Liver (tissue), 9 donors: Measurements from ENCODE around the gene PIGM. TPM values are rescaled to one million over a fixed set of nuclear protein-coding genes. Genes with fewer than 3 reads are reported as not detected.

Experiments
- DNase-seq: peaks from one replicate; pipeline ENCODE4 v3.0.0-alpha.2; 2017; ENCODE audit warnings: low spot score
- H3K27ac ChIP-seq, 2 donors: one replicate each; pipeline ENCODE4 v1.7.0; 2013; ENCODE audit warnings: inconsistent platforms in 2 of 2, low read length in 2 of 2, control low read depth in 1 of 2, low read depth in 1 of 2, mild to moderate bottlenecking in 1 of 2
- H3K27me3 ChIP-seq, 4 donors: one replicate each; pipeline versions ENCODE4 v1.6.1 to v1.7.0; 2013; ENCODE audit warnings: low read length in 3 of 4, inconsistent platforms in 1 of 4, mild to moderate bottlenecking in 1 of 4, moderate library complexity in 1 of 4; ENCODE audit not compliant: control insufficient read depth in 4 of 4, insufficient read depth in 4 of 4
- H3K36me3 ChIP-seq, 4 donors: one replicate each; pipeline versions ENCODE4 v1.6.1 to v1.7.0; 2013; ENCODE audit warnings: low read length in 3 of 4, mild to moderate bottlenecking in 3 of 4, low read depth in 1 of 4, moderate library complexity in 1 of 4; ENCODE audit not compliant: control insufficient read depth in 4 of 4, insufficient read depth in 3 of 4
- H3K4me1 ChIP-seq, 4 donors: one replicate each; pipeline versions ENCODE4 v1.6.1 to v1.7.0; 2013; ENCODE audit warnings: low read length in 3 of 4, mild to moderate bottlenecking in 3 of 4, moderate library complexity in 1 of 4; ENCODE audit not compliant: control insufficient read depth in 4 of 4, insufficient read depth in 4 of 4
- H3K4me3 ChIP-seq, 3 donors: one replicate each; pipeline versions ENCODE4 v1.6.1 to v1.7.0; 2013; ENCODE audit warnings: low read length in 3 of 3, control low read depth in 1 of 3, low read depth in 1 of 3, mild to moderate bottlenecking in 1 of 3
- H3K9ac ChIP-seq, 2 donors: one replicate each; pipeline ENCODE4 v1.7.0; 2013; ENCODE audit warnings: low read length in 2 of 2, mild to moderate bottlenecking in 2 of 2, moderate library complexity in 2 of 2, control low read depth in 1 of 2, low read depth in 1 of 2
- H3K9me3 ChIP-seq, 4 donors: one replicate each; pipeline versions ENCODE4 v1.6.1 to v1.7.0; 2013; ENCODE audit warnings: low read length in 3 of 4; ENCODE audit not compliant: control insufficient read depth in 4 of 4
- EGR1 ChIP-seq, 2 donors: IDR thresholded peaks; 2 replicates each; pipeline ENCODE4 v1.6.1; 2016 to 2018; ENCODE audit warnings: antibody characterized with exemption in 2 of 2, low read depth in 2 of 2
- FOXA1 ChIP-seq: IDR thresholded peaks from 2 replicates; pipeline ENCODE4 v1.6.1; 2016; ENCODE audit warnings: antibody characterized with exemption
- FOXA2 ChIP-seq: IDR thresholded peaks from 2 replicates; pipeline ENCODE4 v1.6.1; 2016; ENCODE audit warnings: antibody characterized with exemption
- GABPA ChIP-seq, 2 donors: IDR thresholded peaks in 1 of 2; conservative IDR thresholded peaks in 1 of 2; 2 replicates each; pipeline ENCODE4 v1.6.1; 2016; ENCODE audit warnings: antibody characterized with exemption in 2 of 2, mild to moderate bottlenecking in 1 of 2, moderate library complexity in 1 of 2
- HNF4A ChIP-seq, 2 donors: conservative IDR thresholded peaks; 2 replicates each; pipeline ENCODE4 v1.6.1; 2016; ENCODE audit warnings: antibody characterized with exemption in 2 of 2, mild to moderate bottlenecking in 2 of 2
- HNF4G ChIP-seq: IDR thresholded peaks from 2 replicates; pipeline ENCODE4 v1.6.1; 2016; ENCODE audit warnings: antibody characterized with exemption
- JUND ChIP-seq, 2 donors: IDR thresholded peaks; 2 replicates each; pipeline ENCODE4 v1.6.1; 2016; ENCODE audit warnings: antibody characterized with exemption in 2 of 2
- RAD21 ChIP-seq, 2 donors: IDR thresholded peaks; 2 replicates each; pipeline ENCODE4 v1.6.1; 2016; ENCODE audit warnings: antibody characterized with exemption in 2 of 2, mild to moderate bottlenecking in 2 of 2
- RXRA ChIP-seq, 2 donors: IDR thresholded peaks; 2 replicates each; pipeline ENCODE4 v1.6.1; 2017 to 2018; ENCODE audit warnings: antibody characterized with exemption in 2 of 2, mild to moderate bottlenecking in 1 of 2
- SP1 ChIP-seq: IDR thresholded peaks from 2 replicates; pipeline ENCODE4 v1.6.1; 2018; ENCODE audit warnings: antibody characterized with exemption, mild to moderate bottlenecking
- TAF1 ChIP-seq: conservative IDR thresholded peaks from 2 replicates; pipeline ENCODE4 v1.6.1; 2016; ENCODE audit warnings: antibody characterized with exemption, mild to moderate bottlenecking
- YY1 ChIP-seq: IDR thresholded peaks from 2 replicates; pipeline ENCODE4 v1.6.1; 2016; ENCODE audit warnings: antibody characterized with exemption, mild to moderate bottlenecking
- WGBS: extraction: QIAGEN DNeasy Blood & Tissue Kit; methylation state at CpG from one replicate; pipeline ENCODE4 v1.1.7; 2013; 5-methylcytosine and 5-hydroxymethylcytosine counted together
- polyA plus RNA-seq, 2 donors: library from polyadenylated mRNA; stranded (reverse) in 1 of 2; unstranded in 1 of 2; fragments of 200-250 nt in 1 of 2; fragments of >200 nt in 1 of 2; fragmentation: Nextera tagmentation in 1 of 2; extraction: Ambion mirVana in 1 of 2; gene quantifications; one replicate each; pipeline versions ENCODE4 v1.2.1 to v1.2.3, GENCODE V29; 2013 to 2015
- total RNA-seq, 2 donors: library from RNA; depleted of rRNA; stranded (reverse); fragments of >200 nt; gene quantifications; one replicate each; pipeline ENCODE4 v1.2.3, GENCODE V29; 2014
- TF ChIP-seq, protein P1 (sequence below): IDR thresholded peaks from 2 replicates; pipeline ENCODE4 v1.6.1; 2016; ENCODE audit warnings: antibody characterized with exemption
- TF ChIP-seq, protein P2 (sequence below): IDR thresholded peaks from 2 replicates; pipeline ENCODE4 v1.6.1; 2016; ENCODE audit warnings: antibody characterized with exemption
- TF ChIP-seq, protein P3 (sequence below): IDR thresholded peaks from 2 replicates; pipeline ENCODE4 v1.6.1; 2016; ENCODE audit warnings: antibody characterized with exemption
- TF ChIP-seq, protein P4 (sequence below): IDR thresholded peaks from 2 replicates; pipeline ENCODE4 v1.6.1; 2016; ENCODE audit warnings: antibody characterized with exemption, mild to moderate bottlenecking
- TF ChIP-seq, protein P5 (sequence below): fragments of 150-350 bp; IDR thresholded peaks from 2 replicates; pipeline ENCODE4 v1.5.1; 2017; ENCODE audit warnings: improper control_type of control experiment, low read depth, low read length; ENCODE audit not compliant: missing input control
- donor health status: healthy.
- donor health status: healthy.
- donor health status: healthy.
- donor health status: healthy.
- donor health status: healthy.

PIGM gene
- total and polyA plus RNA-seq, 4 donors, result 2.9 to 4.2 (median 3.6) TPM

DNA sequence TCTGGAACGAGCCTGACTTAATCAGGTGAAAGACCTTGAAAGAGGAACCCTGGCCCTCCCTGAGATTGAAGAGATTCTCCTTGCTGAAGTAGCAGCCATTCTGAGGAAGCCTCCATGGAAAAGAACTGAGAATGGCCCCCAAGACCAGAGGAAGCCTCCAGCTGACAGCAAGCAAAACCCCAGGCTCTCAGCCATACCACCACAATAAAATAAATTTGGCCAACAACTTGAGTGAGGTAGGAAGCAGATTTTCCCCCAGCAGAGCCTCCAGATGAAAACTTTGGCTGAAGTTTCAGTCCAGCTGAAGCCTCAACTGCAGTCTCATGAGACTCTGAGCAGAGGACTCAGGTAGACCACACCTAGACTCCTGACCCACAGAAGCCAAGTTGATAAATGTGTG lies 43.8 kb downstream of the PIGM start:
- TF ChIP-seq, protein P1, sequence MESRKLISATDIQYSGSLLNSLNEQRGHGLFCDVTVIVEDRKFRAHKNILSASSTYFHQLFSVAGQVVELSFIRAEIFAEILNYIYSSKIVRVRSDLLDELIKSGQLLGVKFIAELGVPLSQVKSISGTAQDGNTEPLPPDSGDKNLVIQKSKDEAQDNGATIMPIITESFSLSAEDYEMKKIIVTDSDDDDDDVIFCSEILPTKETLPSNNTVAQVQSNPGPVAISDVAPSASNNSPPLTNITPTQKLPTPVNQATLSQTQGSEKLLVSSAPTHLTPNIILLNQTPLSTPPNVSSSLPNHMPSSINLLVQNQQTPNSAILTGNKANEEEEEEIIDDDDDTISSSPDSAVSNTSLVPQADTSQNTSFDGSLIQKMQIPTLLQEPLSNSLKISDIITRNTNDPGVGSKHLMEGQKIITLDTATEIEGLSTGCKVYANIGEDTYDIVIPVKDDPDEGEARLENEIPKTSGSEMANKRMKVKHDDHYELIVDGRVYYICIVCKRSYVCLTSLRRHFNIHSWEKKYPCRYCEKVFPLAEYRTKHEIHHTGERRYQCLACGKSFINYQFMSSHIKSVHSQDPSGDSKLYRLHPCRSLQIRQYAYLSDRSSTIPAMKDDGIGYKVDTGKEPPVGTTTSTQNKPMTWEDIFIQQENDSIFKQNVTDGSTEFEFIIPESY, result no peak
- no peak for TF ChIP-seq FOXA2
- TF ChIP-seq, protein P2, sequence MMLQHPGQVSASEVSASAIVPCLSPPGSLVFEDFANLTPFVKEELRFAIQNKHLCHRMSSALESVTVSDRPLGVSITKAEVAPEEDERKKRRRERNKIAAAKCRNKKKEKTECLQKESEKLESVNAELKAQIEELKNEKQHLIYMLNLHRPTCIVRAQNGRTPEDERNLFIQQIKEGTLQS, result no peak
- no peak for TF ChIP-seq RAD21 (IDR thresholded peaks at IDR 0.05)
- TF ChIP-seq SP1, result no peak
- TF ChIP-seq HNF4G, result no peak
- TF ChIP-seq, protein P3, sequence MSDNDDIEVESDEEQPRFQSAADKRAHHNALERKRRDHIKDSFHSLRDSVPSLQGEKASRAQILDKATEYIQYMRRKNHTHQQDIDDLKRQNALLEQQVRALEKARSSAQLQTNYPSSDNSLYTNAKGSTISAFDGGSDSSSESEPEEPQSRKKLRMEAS, result no peak
- Histone ChIP-seq H3K36me3 (no peaks in the 10 kb centered on the region), H3K9ac (no peak overlapping the region), H3K4me3 (no peak overlapping the region), H3K27ac (no peak overlapping the region), H3K9me3 (no peaks in the 10 kb centered on the region), H3K27me3 (no peaks in the 10 kb centered on the region), H3K4me1 (peaks cover 3 to 11% (median 5%) of the 10 kb centered on the region in 4 donors)
- DNase-seq, result no peak
- WGBS, result 88% methylated on average over 1 of the region's 1 CpG

DNA sequence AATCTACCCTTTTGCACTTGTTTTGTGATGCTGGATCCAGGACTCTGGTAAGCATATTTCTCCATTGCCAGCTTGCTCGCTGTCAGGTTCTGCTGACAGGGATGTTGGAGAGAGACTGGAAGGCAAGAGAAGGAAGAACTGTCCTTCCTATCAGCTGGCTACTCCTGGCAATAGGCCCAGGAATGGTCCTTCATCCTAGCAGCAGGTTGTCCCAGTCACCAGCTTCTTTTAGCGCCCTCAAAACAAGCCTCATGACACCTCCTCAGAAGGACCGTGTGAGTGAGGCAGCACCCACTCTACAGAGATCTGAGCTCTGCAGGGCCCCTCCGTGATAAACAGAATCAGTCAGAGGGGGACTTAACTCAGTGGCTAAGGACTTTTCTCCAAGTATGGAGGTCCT lies 44.6 kb downstream of the PIGM start:
- 81% methylated on average over 4 of the region's 4 CpGs for WGBS
- no peaks in the 10 kb centered on the region for H3K9me3 ChIP-seq
- no peaks in the 10 kb centered on the region for H3K36me3 ChIP-seq
- peaks cover 2 to 9% (median 4%) of the 10 kb centered on the region in 4 donors for H3K4me1 ChIP-seq
- DNase-seq, result no peak
- TF ChIP-seq YY1 (no peak), JUND (IDR thresholded peaks at IDR 0.05) (no peak), FOXA1 (no peak), SP1 (no peak), EGR1 (IDR thresholded peaks at IDR 0.05; ENCODE audit: low read depth in 2 of 2) (no peak), RAD21 (IDR thresholded peaks at IDR 0.05) (no peak), GABPA (IDR thresholded peaks at IDR 0.05 in 1 of 2, conservative IDR thresholded peaks at IDR 0.05 in 1 of 2) (no peak), RXRA (IDR thresholded peaks at IDR 0.05) (no peak), TAF1 (no peak), HNF4G (no peak), HNF4A (conservative IDR thresholded peaks at IDR 0.05) (no peak)
- TF ChIP-seq, protein P3, result no peak
- TF ChIP-seq, protein P4, sequence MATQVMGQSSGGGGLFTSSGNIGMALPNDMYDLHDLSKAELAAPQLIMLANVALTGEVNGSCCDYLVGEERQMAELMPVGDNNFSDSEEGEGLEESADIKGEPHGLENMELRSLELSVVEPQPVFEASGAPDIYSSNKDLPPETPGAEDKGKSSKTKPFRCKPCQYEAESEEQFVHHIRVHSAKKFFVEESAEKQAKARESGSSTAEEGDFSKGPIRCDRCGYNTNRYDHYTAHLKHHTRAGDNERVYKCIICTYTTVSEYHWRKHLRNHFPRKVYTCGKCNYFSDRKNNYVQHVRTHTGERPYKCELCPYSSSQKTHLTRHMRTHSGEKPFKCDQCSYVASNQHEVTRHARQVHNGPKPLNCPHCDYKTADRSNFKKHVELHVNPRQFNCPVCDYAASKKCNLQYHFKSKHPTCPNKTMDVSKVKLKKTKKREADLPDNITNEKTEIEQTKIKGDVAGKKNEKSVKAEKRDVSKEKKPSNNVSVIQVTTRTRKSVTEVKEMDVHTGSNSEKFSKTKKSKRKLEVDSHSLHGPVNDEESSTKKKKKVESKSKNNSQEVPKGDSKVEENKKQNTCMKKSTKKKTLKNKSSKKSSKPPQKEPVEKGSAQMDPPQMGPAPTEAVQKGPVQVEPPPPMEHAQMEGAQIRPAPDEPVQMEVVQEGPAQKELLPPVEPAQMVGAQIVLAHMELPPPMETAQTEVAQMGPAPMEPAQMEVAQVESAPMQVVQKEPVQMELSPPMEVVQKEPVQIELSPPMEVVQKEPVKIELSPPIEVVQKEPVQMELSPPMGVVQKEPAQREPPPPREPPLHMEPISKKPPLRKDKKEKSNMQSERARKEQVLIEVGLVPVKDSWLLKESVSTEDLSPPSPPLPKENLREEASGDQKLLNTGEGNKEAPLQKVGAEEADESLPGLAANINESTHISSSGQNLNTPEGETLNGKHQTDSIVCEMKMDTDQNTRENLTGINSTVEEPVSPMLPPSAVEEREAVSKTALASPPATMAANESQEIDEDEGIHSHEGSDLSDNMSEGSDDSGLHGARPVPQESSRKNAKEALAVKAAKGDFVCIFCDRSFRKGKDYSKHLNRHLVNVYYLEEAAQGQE, result no peak
- TF ChIP-seq, protein P1, result no peak
- TF ChIP-seq, protein P5, sequence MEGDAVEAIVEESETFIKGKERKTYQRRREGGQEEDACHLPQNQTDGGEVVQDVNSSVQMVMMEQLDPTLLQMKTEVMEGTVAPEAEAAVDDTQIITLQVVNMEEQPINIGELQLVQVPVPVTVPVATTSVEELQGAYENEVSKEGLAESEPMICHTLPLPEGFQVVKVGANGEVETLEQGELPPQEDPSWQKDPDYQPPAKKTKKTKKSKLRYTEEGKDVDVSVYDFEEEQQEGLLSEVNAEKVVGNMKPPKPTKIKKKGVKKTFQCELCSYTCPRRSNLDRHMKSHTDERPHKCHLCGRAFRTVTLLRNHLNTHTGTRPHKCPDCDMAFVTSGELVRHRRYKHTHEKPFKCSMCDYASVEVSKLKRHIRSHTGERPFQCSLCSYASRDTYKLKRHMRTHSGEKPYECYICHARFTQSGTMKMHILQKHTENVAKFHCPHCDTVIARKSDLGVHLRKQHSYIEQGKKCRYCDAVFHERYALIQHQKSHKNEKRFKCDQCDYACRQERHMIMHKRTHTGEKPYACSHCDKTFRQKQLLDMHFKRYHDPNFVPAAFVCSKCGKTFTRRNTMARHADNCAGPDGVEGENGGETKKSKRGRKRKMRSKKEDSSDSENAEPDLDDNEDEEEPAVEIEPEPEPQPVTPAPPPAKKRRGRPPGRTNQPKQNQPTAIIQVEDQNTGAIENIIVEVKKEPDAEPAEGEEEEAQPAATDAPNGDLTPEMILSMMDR, result no peak
- H3K27ac ChIP-seq, result no peak overlapping the region
- H3K9ac ChIP-seq, result no peak overlapping the region
- H3K27me3 ChIP-seq, result no peaks in the 10 kb centered on the region
- no peak overlapping the region for H3K4me3 ChIP-seq
